ENCODE measurements around the gene SLFN11. TPM values are rescaled to one million over a fixed set of nuclear protein-coding genes. Genes with fewer than 3 reads are reported as not detected.

SLFN11 gene
- total RNA-seq, 1 experiment from 2014 or later, result 7.5 TPM

DNA sequence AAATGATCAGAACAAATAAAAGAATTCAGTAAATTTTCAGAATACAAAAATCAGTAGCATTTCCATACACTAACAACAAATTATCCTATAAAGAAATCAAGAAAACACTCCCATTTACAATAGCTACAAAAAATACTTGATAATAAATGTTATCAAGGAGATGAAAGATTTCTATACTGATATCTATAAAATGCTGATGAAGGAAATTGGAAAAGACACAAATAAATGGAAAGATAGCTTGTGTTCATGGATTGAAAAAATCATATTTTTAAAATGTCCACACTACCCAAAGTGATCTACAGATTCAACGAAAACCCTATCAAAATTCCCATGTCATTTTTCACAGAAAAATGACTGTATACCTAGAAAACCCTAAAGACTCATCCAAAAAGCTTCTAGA, 40.8 kb upstream of the SLFN11 start:
- intact Hi-C loops (cut with micrococcal nuclease), result no loop called here
- Histone ChIP-seq H4K20me1 (ENCODE audit: low read length) (no peaks in the 10 kb centered on the region), H3K9me3 (ENCODE audit: low read length) (no peaks in the 10 kb centered on the region), H3K9ac (ENCODE audit: low read length) (no peak overlapping the region), H3K36me3 (ENCODE audit: low read depth, low read length) (no peaks in the 10 kb centered on the region), H3K27ac (ENCODE audit: low read length) (no peak overlapping the region), H3K4me3 (ENCODE audit: low read length) (no peak overlapping the region), H3K4me1 (ENCODE audit: insufficient read depth, low read length) (no peaks in the 10 kb centered on the region), H3K27me3 (ENCODE audit: low read length) (no peaks in the 10 kb centered on the region), H3K9me2 (replicated peaks; ENCODE audit: low read length) (no peaks in the 10 kb centered on the region), H3F3A (ENCODE audit: low read length, unreplicated experiment) (no peaks in the 10 kb centered on the region), H2AFZ (ENCODE audit: low read length) (no peak overlapping the region), H3K4me2 (ENCODE audit: low read length) (no peak overlapping the region), H3K79me2 (ENCODE audit: low read length) (no peaks in the 10 kb centered on the region)
- no peak for DNase-seq
- TF ChIP-seq EZH2phosphoT487 (IDR thresholded peaks at IDR 0.05; ENCODE audit: borderline replicate concordance, low read length) (no peak), EZH2 (IDR thresholded peaks at IDR 0.05; ENCODE audit: low read length, unreplicated experiment) (no peak)
- TF ChIP-seq, protein P1, sequence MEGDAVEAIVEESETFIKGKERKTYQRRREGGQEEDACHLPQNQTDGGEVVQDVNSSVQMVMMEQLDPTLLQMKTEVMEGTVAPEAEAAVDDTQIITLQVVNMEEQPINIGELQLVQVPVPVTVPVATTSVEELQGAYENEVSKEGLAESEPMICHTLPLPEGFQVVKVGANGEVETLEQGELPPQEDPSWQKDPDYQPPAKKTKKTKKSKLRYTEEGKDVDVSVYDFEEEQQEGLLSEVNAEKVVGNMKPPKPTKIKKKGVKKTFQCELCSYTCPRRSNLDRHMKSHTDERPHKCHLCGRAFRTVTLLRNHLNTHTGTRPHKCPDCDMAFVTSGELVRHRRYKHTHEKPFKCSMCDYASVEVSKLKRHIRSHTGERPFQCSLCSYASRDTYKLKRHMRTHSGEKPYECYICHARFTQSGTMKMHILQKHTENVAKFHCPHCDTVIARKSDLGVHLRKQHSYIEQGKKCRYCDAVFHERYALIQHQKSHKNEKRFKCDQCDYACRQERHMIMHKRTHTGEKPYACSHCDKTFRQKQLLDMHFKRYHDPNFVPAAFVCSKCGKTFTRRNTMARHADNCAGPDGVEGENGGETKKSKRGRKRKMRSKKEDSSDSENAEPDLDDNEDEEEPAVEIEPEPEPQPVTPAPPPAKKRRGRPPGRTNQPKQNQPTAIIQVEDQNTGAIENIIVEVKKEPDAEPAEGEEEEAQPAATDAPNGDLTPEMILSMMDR (conservative IDR thresholded peaks at IDR 0.05; ENCODE audit: low read depth, low read length), result no peak
- CTCF ChIA-PET, result no interaction called here
- no peak for ATAC-seq
- BruUV-seq (replicated peaks), result no TSS peak
- POLR2A ChIA-PET (ENCODE audit: unreplicated experiment), result no interaction called here

DNA sequence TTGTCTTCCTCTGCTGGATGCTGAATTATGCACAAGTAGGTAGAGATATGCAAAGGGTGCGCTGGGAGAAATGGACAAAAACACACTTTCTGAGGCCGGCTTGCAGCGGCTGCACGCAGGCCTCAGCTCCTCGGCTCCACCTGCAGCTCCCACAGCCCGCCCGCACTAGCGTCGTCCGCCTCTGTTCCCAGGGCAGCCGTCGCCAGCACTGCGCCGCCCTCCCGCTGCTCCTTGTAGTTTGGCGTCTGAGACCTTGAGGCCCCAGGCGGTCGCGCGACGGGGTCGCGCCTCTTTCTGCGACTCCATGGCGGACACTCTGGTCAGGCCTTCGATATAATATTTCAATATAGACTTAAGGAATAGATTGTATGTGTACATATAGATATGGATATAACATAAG, 34.1 kb upstream of the SLFN11 start:
- Histone ChIP-seq H2AFZ (ENCODE audit: low read length) (no peak overlapping the region), H3K9me3 (ENCODE audit: low read length) (no peaks in the 10 kb centered on the region), H4K20me1 (ENCODE audit: low read length) (no peaks in the 10 kb centered on the region), H3K36me3 (ENCODE audit: low read depth, low read length) (no peaks in the 10 kb centered on the region), H3K4me2 (ENCODE audit: low read length) (no peak overlapping the region), H3F3A (ENCODE audit: low read length, unreplicated experiment) (no peaks in the 10 kb centered on the region), H3K9ac (ENCODE audit: low read length) (no peak overlapping the region), H3K4me3 (ENCODE audit: low read length) (no peak overlapping the region), H3K4me1 (ENCODE audit: insufficient read depth, low read length) (no peaks in the 10 kb centered on the region), H3K9me2 (replicated peaks; ENCODE audit: low read length) (no peaks in the 10 kb centered on the region), H3K27ac (ENCODE audit: low read length) (no peak overlapping the region), H3K27me3 (ENCODE audit: low read length) (no peaks in the 10 kb centered on the region), H3K79me2 (ENCODE audit: low read length) (no peaks in the 10 kb centered on the region)
- POLR2A ChIA-PET (ENCODE audit: unreplicated experiment), result no interaction called here
- TF ChIP-seq, protein P1 (conservative IDR thresholded peaks at IDR 0.05; ENCODE audit: low read depth, low read length), result no peak
- TF ChIP-seq EZH2phosphoT487 (IDR thresholded peaks at IDR 0.05; ENCODE audit: borderline replicate concordance, low read length), result no peak
- TF ChIP-seq EZH2 (IDR thresholded peaks at IDR 0.05; ENCODE audit: low read length, unreplicated experiment), result no peak
- intact Hi-C loops (cut with micrococcal nuclease), result no loop called here
- ATAC-seq (no peak), DNase-seq (no peak)
- CTCF ChIA-PET, result no interaction called here
- no TSS peak for BruUV-seq (replicated peaks)

DNA sequence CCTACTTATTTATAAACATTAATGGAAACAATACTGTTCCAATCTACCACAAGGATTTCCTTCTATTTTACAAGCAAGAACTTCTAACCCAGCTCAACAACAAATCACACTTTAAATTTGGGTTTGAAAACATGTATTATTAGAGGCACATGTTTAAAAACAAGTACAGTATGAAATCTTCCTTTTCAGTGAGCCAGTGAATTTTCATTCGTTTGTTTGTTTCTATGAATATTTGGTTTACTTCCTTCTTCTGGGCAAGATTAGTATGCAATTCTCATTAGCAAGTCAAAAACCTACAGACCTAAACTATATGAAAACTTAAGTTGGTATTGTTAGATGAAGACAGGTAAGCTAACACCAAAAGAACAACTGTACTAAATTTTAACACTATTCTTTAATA, 33.1 kb upstream of the SLFN11 start:
- no peaks in the 10 kb centered on the region for H3K9me3 ChIP-seq (ENCODE audit: low read length)
- H3K79me2 ChIP-seq (ENCODE audit: low read length), result no peaks in the 10 kb centered on the region
- BruUV-seq (replicated peaks), result no TSS peak
- DNase-seq, result no peak
- CTCF ChIA-PET, result no interaction called here
- H3K27me3 ChIP-seq (ENCODE audit: low read length), result no peaks in the 10 kb centered on the region
- H3F3A ChIP-seq (ENCODE audit: low read length, unreplicated experiment), result no peaks in the 10 kb centered on the region
- intact Hi-C loops (cut with micrococcal nuclease), result no loop called here
- no peak overlapping the region for H3K4me3 ChIP-seq (ENCODE audit: low read length)
- TF ChIP-seq, protein P1 (conservative IDR thresholded peaks at IDR 0.05; ENCODE audit: low read depth, low read length), result no peak
- TF ChIP-seq EZH2phosphoT487 (IDR thresholded peaks at IDR 0.05; ENCODE audit: borderline replicate concordance, low read length) (no peak), EZH2 (IDR thresholded peaks at IDR 0.05; ENCODE audit: low read length, unreplicated experiment) (no peak)
- no peak overlapping the region for H3K9ac ChIP-seq (ENCODE audit: low read length)
- no peaks in the 10 kb centered on the region for H3K4me1 ChIP-seq (ENCODE audit: insufficient read depth, low read length)
- H2AFZ ChIP-seq (ENCODE audit: low read length), result no peak overlapping the region
- H4K20me1 ChIP-seq (ENCODE audit: low read length), result no peaks in the 10 kb centered on the region
- no peaks in the 10 kb centered on the region for H3K36me3 ChIP-seq (ENCODE audit: low read depth, low read length)
- POLR2A ChIA-PET (ENCODE audit: unreplicated experiment), result no interaction called here
- no peak for ATAC-seq
- no peaks in the 10 kb centered on the region for H3K9me2 ChIP-seq (replicated peaks; ENCODE audit: low read length)
- no peak overlapping the region for H3K4me2 ChIP-seq (ENCODE audit: low read length)
- H3K27ac ChIP-seq (ENCODE audit: low read length), result no peak overlapping the region
